HAP-1 (cell line): ENCODE data around the gene ASB8.

Experiments
- DNase-seq, 2 experiments: peaks; one replicate each; pipeline ENCODE4 v3.0.0-alpha.2; 2016 to 2020; ENCODE audit warnings: low spot score in 2 of 2
- H3K27me3 ChIP-seq: fragments of 250-450 bp; sonication (Bioruptor Pico); 2 replicates; pipeline ENCODE4 v1.5.1; 2020; ENCODE audit warnings: low read depth, mild to moderate bottlenecking, moderate library complexity
- H3K36me3 ChIP-seq: fragments of 250-450 bp; sonication (Bioruptor Pico); replicated peaks from 2 replicates; pipeline ENCODE4 v1.5.1; 2020; ENCODE audit warnings: mild to moderate bottlenecking
- H3K4me1 ChIP-seq: fragments of 250-450 bp; sonication (Bioruptor Pico); 2 replicates; pipeline ENCODE4 v1.5.1; 2020; ENCODE audit warnings: mild to moderate bottlenecking
- H3K4me3 ChIP-seq: fragments of 250-450 bp; sonication (Bioruptor Pico); 2 replicates; pipeline ENCODE4 v1.5.1; 2020; ENCODE audit warnings: mild to moderate bottlenecking, moderate library complexity
- H3K9me3 ChIP-seq: fragments of 250-450 bp; sonication (Bioruptor Pico); 2 replicates; pipeline ENCODE4 v1.5.1; 2020; ENCODE audit warnings: mild to moderate bottlenecking, moderate library complexity
- in situ Hi-C: fragments of 300-500 bp; cut with MboI; formaldehyde crosslinking; loops from 3 replicates; pipeline ENCODE4 v1.14.3; 2020; ENCODE audit warnings: low sequenced_read_pairs, inconsistent platforms, mixed read lengths

ASB8 gene

GRCh38 chr12:48189331-48190125, 32.2 kb upstream of the ASB8 start:
- peak; percentile 63 to 73 for DNase-seq
- H3K4me3 ChIP-seq = no peak overlapping the region

GRCh38 chr12:48187916-48188695, 30.8 kb upstream of the ASB8 start:
- Histone ChIP-seq H3K4me3 (no peak overlapping the region), H3K4me1 (peaks cover 14% of the 10 kb centered on the region), H3K36me3 (no peaks in the 10 kb centered on the region), H3K27me3 (no peaks in the 10 kb centered on the region), H3K9me3 (no peaks in the 10 kb centered on the region)
- in situ Hi-C loops = no loop called here
- no peak for DNase-seq

More at GRCh38 chr12:48189331-48190125, 32.2 kb upstream of the ASB8 start:
- Histone ChIP-seq H3K27me3 (0 out of 2 replicates have a peak, but pooled peaks cover under 1% of the 10 kb centered on the region), H3K4me1 (peaks cover 14% of the 10 kb centered on the region), H3K9me3 (no peaks in the 10 kb centered on the region), H3K36me3 (no peaks in the 10 kb centered on the region)
- in situ Hi-C loops = no loop called here

GRCh38 chr12:48185181-48185919, 28.0 kb upstream of the ASB8 start:
- no peak overlapping the region for H3K4me3 ChIP-seq
- H3K36me3 ChIP-seq = no peaks in the 10 kb centered on the region
- no peaks in the 10 kb centered on the region for H3K9me3 ChIP-seq
- in situ Hi-C loops = no loop called here
- peak in 1 of 2 experiments; percentile 54 for DNase-seq
- no peaks in the 10 kb centered on the region for H3K27me3 ChIP-seq
- peaks cover 21% of the 10 kb centered on the region for H3K4me1 ChIP-seq

- Histone ChIP-seq H3K4me1 (peaks cover 21% of the 10 kb centered on the region), H3K27me3 (no peaks in the 10 kb centered on the region), H3K4me3 (no peak overlapping the region; the same call in 1 of the 2 replicates)
These were observed 27.2 kb upstream of the ASB8 start for GRCh38 chr12:48184549-48184922.

GRCh38 chr12:48183876-48184548, 26.7 kb upstream of the ASB8 start:
- Histone ChIP-seq H3K4me1 (peaks cover 21% of the 10 kb centered on the region), H3K36me3 (no peaks in the 10 kb centered on the region), H3K4me3 (peak overlapping the region; percentile 64), H3K27me3 (no peaks in the 10 kb centered on the region), H3K9me3 (no peaks in the 10 kb centered on the region)
- no peak for DNase-seq
- in situ Hi-C loops = no loop called here

More at GRCh38 chr12:48184549-48184922, 27.2 kb upstream of the ASB8 start:
- in situ Hi-C loops = no loop called here
- Histone ChIP-seq H3K9me3 (no peaks in the 10 kb centered on the region), H3K36me3 (no peaks in the 10 kb centered on the region)
- no peak for DNase-seq

GRCh38 chr12:48183091-48183875, 26.0 kb upstream of the ASB8 start, which contains the start of gene CCDC184:
TSS of gene CCDC184 (plus strand) at chr12:48183644. CDS start at chr12:48184123, 479 bp downstream.
- Histone ChIP-seq H3K9me3 (no peaks in the 10 kb centered on the region), H3K4me1 (peaks cover 21% of the 10 kb centered on the region), H3K36me3 (no peaks in the 10 kb centered on the region), H3K27me3 (no peaks in the 10 kb centered on the region; the same call in 1 of the 2 replicates), H3K4me3 (peak within 1 kb of the TSS; percentile 64)
- peak; percentile 83 to 92 for DNase-seq
- in situ Hi-C loops = no loop called here

GRCh38 chr12:48182631-48183030, 25.3 kb upstream of the ASB8 start:
- in situ Hi-C loops = no loop called here
- Histone ChIP-seq H3K36me3 (no peaks in the 10 kb centered on the region), H3K27me3 (no peaks in the 10 kb centered on the region; the same call in 1 of the 2 replicates), H3K4me3 (peak overlapping the region; percentile 64), H3K9me3 (no peaks in the 10 kb centered on the region), H3K4me1 (peaks cover 21% of the 10 kb centered on the region)
- no peak for DNase-seq

GRCh38 chr12:48180857-48181495, 23.7 kb upstream of the ASB8 start:
- Histone ChIP-seq H3K27me3 (peaks cover 6% of the 10 kb centered on the region), H3K4me3 (no peak overlapping the region), H3K36me3 (no peaks in the 10 kb centered on the region), H3K9me3 (no peaks in the 10 kb centered on the region), H3K4me1 (peaks cover 16% of the 10 kb centered on the region)
- in situ Hi-C loops = no loop called here
- DNase-seq = no peak

- no peak for DNase-seq
- in situ Hi-C loops = no loop called here
- Histone ChIP-seq H3K4me1 (peaks cover 13% of the 10 kb centered on the region), H3K4me3 (no peak overlapping the region), H3K27me3 (peaks cover 6% of the 10 kb centered on the region), H3K9me3 (no peaks in the 10 kb centered on the region), H3K36me3 (no peaks in the 10 kb centered on the region)
These were observed 23.1 kb upstream of the ASB8 start for GRCh38 chr12:48180424-48180823.

- H3K27me3 ChIP-seq = peaks cover 6% of the 10 kb centered on the region
- no peak for DNase-seq
- no peaks in the 10 kb centered on the region for H3K9me3 ChIP-seq
- in situ Hi-C loops = no loop called here
- H3K36me3 ChIP-seq = no peaks in the 10 kb centered on the region
- no peak overlapping the region for H3K4me3 ChIP-seq
- H3K4me1 ChIP-seq = peaks cover 7% of the 10 kb centered on the region; the same call in 1 of the 2 replicates
These were observed 22.2 kb upstream of the ASB8 start for GRCh38 chr12:48179466-48179865.

- Histone ChIP-seq H3K27me3 (peaks cover 6% of the 10 kb centered on the region), H3K9me3 (no peaks in the 10 kb centered on the region)
These were observed 20.7 kb upstream of the ASB8 start for GRCh38 chr12:48177982-48178381.

GRCh38 chr12:48176417-48176751, 19.1 kb upstream of the ASB8 start:
- Histone ChIP-seq H3K27me3 (peaks cover 6% of the 10 kb centered on the region), H3K9me3 (no peaks in the 10 kb centered on the region), H3K36me3 (no peaks in the 10 kb centered on the region), H3K4me1 (no peaks in the 10 kb centered on the region), H3K4me3 (no peak overlapping the region)
- DNase-seq = no peak
- in situ Hi-C loops = no loop called here

More at GRCh38 chr12:48177982-48178381, 20.7 kb upstream of the ASB8 start:
- H3K4me1 ChIP-seq = peaks cover 5% of the 10 kb centered on the region; the same call in 1 of the 2 replicates
- no peaks in the 10 kb centered on the region for H3K36me3 ChIP-seq
- no peak for DNase-seq
- in situ Hi-C loops = no loop called here
- no peak overlapping the region for H3K4me3 ChIP-seq
